HG02981 (cell line): ENCODE data around the gene RAB34.
"Not testable (repeated sequence)": the region's sequence is repeated elsewhere in the genome, so short reads cannot be mapped to it uniquely, and the experiment has no call there.

Source experiments
- ATAC-seq: cut with Tn5 transposase; IDR thresholded peaks from one replicate; pipeline ENCODE4 v1.9.1; 2021; ENCODE audit warnings: mild to moderate bottlenecking, moderate library complexity; ENCODE audit not compliant: unreplicated experiment

RAB34 gene

GRCh38 chr17:28728364-28729200 lies 10.9 kb upstream of the RAB34 start, which contains the start of gene NEK8:
Gene NEK8 (plus strand): TSS chr17:28728788. CDS start chr17:28728814, 26 bp downstream.
- ATAC-seq = peak; percentile 29

- peak; percentile 32 for ATAC-seq
Observed at GRCh38 chr17:28726627-28727491, 9.2 kb upstream of the RAB34 start.

- ATAC-seq = no peak
Observed at GRCh38 chr17:28726226-28726626, 8.6 kb upstream of the RAB34 start, which contains the start of gene TLCD1. Gene TLCD1 (minus strand): TSS chr17:28726233. CDS start chr17:28726097, 136 bp downstream.

GRCh38 chr17:28725660-28726225 lies 8.1 kb upstream of the RAB34 start:
- no peak for ATAC-seq

- no peak for ATAC-seq
Observed at GRCh38 chr17:28725166-28725659, 7.5 kb upstream of the RAB34 start.

- no peak for ATAC-seq
Observed at GRCh38 chr17:28724500-28725165, 7.0 kb upstream of the RAB34 start.

GRCh38 chr17:28723836-28724499 lies 6.3 kb upstream of the RAB34 start:
- not testable (repeated sequence) for ATAC-seq

- ATAC-seq = no peak
Observed at GRCh38 chr17:28723159-28723835, 5.6 kb upstream of the RAB34 start.

GRCh38 chr17:28722417-28723158 lies 4.9 kb upstream of the RAB34 start:
- no peak for ATAC-seq

- not testable (repeated sequence) for ATAC-seq
Observed at GRCh38 chr17:28720997-28721329, 3.3 kb upstream of the RAB34 start.

- no peak for ATAC-seq
Observed at GRCh38 chr17:28720247-28720996, 2.8 kb upstream of the RAB34 start.

- ATAC-seq = no peak
Observed at GRCh38 chr17:28719021-28719433, 1.4 kb upstream of the RAB34 start.

GRCh38 chr17:28718333-28719020 lies 809 bp upstream of the RAB34 start:
- ATAC-seq = no peak

GRCh38 chr17:28716740-28717577 lies 709 bp downstream of the RAB34 start:
- ATAC-seq = no peak

- ATAC-seq = no peak
Observed at GRCh38 chr17:28715217-28715616, 2.5 kb downstream of the RAB34 start.

GRCh38 chr17:28714281-28714680 lies 3.4 kb downstream of the RAB34 start:
- no peak for ATAC-seq
